LNCAP (cell line): Measurements from ENCODE around the gene SETD4.

ENCODE experiments used
- TF ChIP-seq, protein P1 (sequence below): fragments of 450-650 bp; IDR thresholded peaks from 2 replicates; pipeline ENCODE4 v1.5.1; 2017; ENCODE audit warnings: mild to moderate bottlenecking

Gene SETD4

GRCh38 chr21:36048357-36048756 lies 12.0 kb downstream of the SETD4 start:
- TF ChIP-seq, protein P1, sequence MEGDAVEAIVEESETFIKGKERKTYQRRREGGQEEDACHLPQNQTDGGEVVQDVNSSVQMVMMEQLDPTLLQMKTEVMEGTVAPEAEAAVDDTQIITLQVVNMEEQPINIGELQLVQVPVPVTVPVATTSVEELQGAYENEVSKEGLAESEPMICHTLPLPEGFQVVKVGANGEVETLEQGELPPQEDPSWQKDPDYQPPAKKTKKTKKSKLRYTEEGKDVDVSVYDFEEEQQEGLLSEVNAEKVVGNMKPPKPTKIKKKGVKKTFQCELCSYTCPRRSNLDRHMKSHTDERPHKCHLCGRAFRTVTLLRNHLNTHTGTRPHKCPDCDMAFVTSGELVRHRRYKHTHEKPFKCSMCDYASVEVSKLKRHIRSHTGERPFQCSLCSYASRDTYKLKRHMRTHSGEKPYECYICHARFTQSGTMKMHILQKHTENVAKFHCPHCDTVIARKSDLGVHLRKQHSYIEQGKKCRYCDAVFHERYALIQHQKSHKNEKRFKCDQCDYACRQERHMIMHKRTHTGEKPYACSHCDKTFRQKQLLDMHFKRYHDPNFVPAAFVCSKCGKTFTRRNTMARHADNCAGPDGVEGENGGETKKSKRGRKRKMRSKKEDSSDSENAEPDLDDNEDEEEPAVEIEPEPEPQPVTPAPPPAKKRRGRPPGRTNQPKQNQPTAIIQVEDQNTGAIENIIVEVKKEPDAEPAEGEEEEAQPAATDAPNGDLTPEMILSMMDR: no peak

GRCh38 chr21:36047139-36047538 lies 13.2 kb downstream of the SETD4 start:
- TF ChIP-seq, protein P1: no peak

- TF ChIP-seq, protein P1: no peak
These were observed 14.3 kb downstream of the SETD4 start for GRCh38 chr21:36045993-36046392.

- TF ChIP-seq, protein P1: no peak
These were observed 16.3 kb downstream of the SETD4 start for GRCh38 chr21:36044056-36044455.

GRCh38 chr21:36041910-36042309 lies 18.4 kb downstream of the SETD4 start:
- TF ChIP-seq, protein P1: no peak

- TF ChIP-seq, protein P1: no peak
These were observed 19.9 kb downstream of the SETD4 start for GRCh38 chr21:36040389-36040788.

GRCh38 chr21:36039861-36040260 lies 20.5 kb downstream of the SETD4 start:
- TF ChIP-seq, protein P1: no peak
